GM10248 (cell line): ENCODE measurements around the gene TRIM26.

Experiments
- CTCF ChIA-PET: fragments of 300-600 bp; sonication (Branson Sonifier 250); formaldehyde crosslinking; extraction: SDS; loops from one replicate; lab custom pipeline; 2021; ENCODE audit warnings: antibody characterized with exemption; lab: Yijun Ruan, JAX
- POLR2A ChIA-PET: fragments of 350-650 bp; sonication (Branson Sonifier 250); formaldehyde crosslinking; extraction: SDS; loops from one replicate; lab custom pipeline; 2020; ENCODE audit warnings: antibody characterized with exemption; lab: Yijun Ruan, JAX
- DNase-seq: peaks from one replicate; pipeline ENCODE4 v3.0.0; 2012; ENCODE audit errors: extremely low spot score
- TF ChIP-seq, protein P1 (sequence below): IDR thresholded peaks from 2 replicates; pipeline ENCODE4 v1.5.1; 2012; ENCODE audit warnings: mild to moderate bottlenecking, low read depth; ENCODE audit errors: extremely low read depth, missing control alignments, control extremely low read depth

TRIM26 gene

DNA sequence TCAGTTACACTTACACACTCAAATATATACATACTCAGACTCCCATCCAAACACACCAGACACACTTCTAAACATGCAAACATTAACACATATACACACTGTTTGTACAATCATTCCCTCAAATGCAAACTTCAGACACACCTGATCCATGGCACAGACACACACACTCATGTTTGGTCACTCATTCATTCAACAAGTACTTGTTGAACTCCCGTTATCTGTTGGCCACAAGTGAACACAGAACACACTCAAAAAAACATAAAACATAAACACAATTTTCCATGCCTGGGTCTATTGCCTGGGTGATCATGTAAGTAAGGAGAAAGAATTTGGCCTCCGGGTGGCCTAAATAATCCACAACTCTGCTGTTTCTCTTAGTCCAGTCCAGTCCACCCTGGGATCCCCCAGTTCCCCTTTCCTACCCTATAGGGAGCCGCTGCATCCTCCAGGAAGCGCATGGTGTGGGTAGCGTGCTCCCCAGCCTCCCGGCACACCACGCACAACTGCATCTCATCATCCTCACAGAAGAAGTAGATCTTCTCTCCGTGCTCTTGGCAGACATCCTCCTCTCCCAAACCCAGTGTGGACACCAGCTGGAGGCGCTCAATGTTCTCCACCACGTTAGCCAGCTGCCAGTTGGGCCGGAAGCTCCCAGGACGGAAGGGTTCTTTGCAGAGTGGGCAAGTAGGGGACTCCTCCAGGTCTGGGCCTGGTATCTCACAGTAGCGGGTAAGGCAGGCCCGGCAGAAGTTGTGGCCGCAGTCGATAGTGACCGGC, 53.0 kb downstream of the TRIM26 start:
- CTCF ChIA-PET: no interaction called here

DNA sequence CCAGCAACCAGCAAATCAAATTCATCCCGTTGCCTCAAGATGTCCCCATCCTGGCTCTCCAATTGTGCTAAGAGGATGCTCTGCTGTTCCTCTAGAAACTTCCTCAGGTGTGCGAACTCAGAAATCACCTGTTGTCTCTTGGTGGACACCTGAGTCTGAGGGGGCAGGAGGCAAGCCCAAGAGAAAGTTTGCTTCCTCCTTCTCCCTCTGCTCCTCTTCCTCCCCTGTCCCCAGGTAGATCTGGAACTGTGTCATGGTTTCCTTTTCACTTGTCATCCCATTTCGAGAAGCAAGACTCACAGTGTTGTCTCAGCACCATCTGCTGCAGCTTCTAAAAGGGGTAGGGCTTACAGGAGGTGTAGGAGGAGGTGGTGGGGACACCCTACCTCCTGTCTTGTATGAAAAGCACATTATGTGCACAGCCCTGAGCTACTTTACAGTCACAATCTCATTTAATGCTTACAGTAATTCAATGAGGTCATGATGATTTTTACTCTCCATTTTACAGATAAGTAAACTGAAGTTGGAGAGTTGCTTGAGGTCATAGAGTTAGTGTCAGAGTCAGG, 54.6 kb downstream of the TRIM26 start:
- POLR2A ChIA-PET: no interaction called here

More for the DNA sequence above, 53.0 kb downstream of the TRIM26 start:
- DNase-seq: no peak
- POLR2A ChIA-PET: no interaction called here
- TF ChIP-seq, protein P1, sequence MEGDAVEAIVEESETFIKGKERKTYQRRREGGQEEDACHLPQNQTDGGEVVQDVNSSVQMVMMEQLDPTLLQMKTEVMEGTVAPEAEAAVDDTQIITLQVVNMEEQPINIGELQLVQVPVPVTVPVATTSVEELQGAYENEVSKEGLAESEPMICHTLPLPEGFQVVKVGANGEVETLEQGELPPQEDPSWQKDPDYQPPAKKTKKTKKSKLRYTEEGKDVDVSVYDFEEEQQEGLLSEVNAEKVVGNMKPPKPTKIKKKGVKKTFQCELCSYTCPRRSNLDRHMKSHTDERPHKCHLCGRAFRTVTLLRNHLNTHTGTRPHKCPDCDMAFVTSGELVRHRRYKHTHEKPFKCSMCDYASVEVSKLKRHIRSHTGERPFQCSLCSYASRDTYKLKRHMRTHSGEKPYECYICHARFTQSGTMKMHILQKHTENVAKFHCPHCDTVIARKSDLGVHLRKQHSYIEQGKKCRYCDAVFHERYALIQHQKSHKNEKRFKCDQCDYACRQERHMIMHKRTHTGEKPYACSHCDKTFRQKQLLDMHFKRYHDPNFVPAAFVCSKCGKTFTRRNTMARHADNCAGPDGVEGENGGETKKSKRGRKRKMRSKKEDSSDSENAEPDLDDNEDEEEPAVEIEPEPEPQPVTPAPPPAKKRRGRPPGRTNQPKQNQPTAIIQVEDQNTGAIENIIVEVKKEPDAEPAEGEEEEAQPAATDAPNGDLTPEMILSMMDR: no peak

DNA sequence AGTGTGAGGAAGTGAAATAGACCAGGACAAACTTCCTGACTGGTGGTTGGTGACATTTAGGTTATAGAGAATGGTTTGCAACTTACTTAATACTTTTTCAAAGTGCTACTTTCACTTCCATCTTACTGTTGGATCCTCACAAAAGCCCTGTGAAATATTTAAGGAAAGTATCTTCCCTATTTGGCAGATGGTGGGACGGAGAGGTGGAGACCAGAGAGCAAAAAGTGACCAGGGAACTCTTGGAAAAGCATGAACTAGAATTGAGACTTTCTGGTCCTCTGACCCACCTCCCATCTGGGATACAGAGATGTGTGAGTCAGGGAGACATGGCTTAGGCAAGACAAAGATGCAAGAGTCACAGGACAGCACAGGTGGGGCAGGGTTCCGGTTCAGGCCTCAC, 55.2 kb downstream of the TRIM26 start:
- ChIA-PET CTCF (interaction anchor here (1.2 to 2.0 kb wide), 2 partner anchors 10 to 27 kb away, joined by 4 to 5 read pairs; no protein-coding TSS in a partner anchor), POLR2A (no interaction called here)
- DNase-seq: no peak
- TF ChIP-seq, protein P1: no peak

More for the DNA sequence above, 54.6 kb downstream of the TRIM26 start:
- CTCF ChIA-PET: interaction anchor here (1.2 to 2.0 kb wide), 2 partner anchors 10 to 28 kb away, joined by 4 to 5 read pairs; no protein-coding TSS in a partner anchor
- TF ChIP-seq, protein P1: no peak
- DNase-seq: peak; percentile 45

DNA sequence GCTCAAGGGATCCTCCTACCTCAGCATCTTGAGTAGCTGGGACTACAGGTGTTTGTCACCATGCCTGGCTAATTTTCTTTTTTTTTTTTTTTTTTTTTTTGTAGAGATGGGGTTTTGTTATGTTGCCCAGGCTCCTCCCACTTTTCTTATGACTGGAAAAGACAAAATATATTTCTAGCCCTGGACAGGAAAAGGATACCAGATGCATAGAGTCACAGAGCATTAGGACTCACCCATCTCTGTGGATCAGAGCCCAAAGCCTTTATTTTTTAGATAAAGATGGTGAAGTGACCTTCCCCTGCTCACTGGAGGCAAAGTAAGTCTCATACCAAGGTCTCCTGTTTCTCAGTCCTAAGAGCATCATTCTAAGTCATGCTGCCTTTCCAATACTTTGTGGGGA, 55.6 kb downstream of the TRIM26 start:
- no peak for DNase-seq
- ChIA-PET POLR2A (no interaction called here), CTCF (interaction anchor here (2.0 kb wide), 1 partner anchor 11 kb away, joined by 4 read pairs; no protein-coding TSS in a partner anchor)
- TF ChIP-seq, protein P1: no peak

DNA sequence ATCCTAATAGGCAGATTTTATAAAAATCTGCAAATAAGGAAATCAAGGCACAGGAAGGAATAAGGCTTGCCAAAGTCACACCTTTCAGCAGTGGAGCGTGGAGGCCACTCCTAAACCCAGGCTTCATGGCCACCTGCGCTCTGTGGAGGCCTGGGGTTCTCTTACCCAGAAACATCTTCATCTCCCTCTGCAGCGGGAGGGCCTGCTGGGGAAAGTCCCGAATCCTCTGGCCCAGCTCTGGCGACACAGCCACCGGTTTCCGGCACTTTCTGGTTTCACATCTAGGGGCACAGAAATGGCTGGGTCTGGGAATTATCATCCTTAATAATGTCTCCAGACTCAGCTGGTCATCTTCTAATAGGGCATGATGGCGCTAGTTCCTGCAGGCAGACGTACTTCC, 56.4 kb downstream of the TRIM26 start:
- no peak for DNase-seq
- POLR2A ChIA-PET: no interaction called here
- TF ChIP-seq, protein P1: no peak
- CTCF ChIA-PET: no interaction called here

DNA sequence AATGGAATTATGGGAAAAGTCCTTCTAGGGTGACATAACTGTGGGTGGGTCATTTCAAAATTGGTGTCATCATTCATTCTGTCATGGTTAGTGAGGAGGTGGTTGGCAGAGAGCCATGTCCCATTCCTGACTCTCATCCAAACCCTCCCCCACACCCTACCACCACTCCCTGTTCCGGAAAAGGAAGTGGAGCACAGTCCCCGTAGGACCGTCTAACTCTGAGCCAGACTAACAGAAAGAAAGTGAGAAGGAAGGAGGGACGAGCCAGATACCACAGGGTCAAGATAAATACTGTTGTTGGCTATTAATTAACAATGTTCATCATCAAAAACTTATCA, 57.0 kb downstream of the TRIM26 start:
- POLR2A ChIA-PET: no interaction called here
- TF ChIP-seq, protein P1: no peak
- CTCF ChIA-PET: interaction anchor here (1.0 to 3.2 kb wide), 2 partner anchors 25 to 53 kb away, joined by 3 to 17 read pairs; no protein-coding TSS in a partner anchor
- no peak for DNase-seq
